ENCODE results near the gene CPA5. TPM values are rescaled to one million over a fixed set of nuclear protein-coding genes. Genes with fewer than 3 reads are reported as not detected.
"Not testable (repeated sequence)": the region's sequence is repeated elsewhere in the genome, so short reads cannot be mapped to it uniquely, and the experiment has no call there.

CPA5 gene
- total RNA-seq, 1 experiment from 2014 or later = not detected

DNA sequence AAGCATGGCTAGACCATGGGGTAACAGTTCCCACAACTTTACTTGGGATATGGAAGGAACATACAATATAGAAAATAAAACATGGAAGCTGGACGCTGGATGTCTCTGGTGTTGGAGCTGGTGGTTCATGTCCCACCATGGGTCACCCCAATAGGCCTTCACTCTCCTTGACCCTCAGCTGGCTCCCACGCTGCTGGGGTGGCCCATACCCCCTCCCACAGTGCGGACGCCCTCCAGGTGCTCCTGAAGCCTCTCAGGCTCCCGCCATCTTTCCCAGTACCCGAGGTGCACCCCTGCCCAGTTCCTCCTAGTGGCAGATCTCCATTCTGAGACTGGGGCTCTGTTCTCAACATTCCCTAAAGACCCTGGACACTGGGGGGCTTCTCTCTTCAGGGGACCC lies 29.9 kb downstream of the CPA5 start:
- no peak for DNase-seq (ENCODE audit: low read depth)

GRCh38 chr7:130376461-130376860 lies 31.8 kb downstream of the CPA5 start:
- not testable (repeated sequence) for DNase-seq (ENCODE audit: low read depth)

DNA sequence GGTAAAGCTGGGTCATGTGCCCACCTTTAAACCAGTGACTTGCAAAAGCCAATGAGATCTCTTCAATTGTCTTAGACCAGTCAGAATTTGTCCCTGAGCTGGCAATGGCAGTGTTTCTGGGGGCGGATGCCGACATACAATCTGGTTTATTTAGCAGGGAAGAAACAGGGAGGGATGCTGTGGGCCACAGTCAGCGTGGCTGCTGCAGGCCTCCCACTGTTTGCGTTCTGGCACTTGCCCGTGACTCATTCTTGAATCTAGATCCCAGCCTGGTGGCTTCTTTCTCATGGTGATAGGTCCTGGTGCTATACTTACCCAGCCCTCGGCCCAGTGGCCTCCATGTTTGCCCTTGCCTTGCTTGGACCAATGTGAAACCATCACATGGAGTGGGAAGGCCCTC lies 32.6 kb downstream of the CPA5 start:
- DNase-seq (ENCODE audit: low read depth) = peak; percentile 19

DNA sequence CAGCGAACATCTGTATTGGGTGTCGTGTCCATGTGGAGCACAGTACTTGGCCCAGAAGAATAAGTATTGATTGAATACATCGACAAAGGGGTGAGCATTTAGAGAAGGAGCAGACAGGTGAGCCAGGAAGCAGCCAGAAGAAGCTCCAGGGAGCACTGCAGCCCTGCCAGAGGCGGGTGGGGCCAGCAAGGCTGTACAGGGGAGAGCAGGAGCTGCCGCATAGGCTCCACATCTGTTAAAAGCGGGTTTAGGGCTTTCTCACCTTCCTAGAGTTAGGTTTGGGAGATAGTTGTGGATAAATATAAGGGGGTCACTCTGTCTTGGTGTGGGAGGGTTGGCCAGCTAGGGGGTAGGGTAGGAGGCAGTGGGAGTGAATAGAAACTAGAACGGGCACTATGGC lies 34.4 kb downstream of the CPA5 start:
- DNase-seq (ENCODE audit: low read depth) = no peak

DNA sequence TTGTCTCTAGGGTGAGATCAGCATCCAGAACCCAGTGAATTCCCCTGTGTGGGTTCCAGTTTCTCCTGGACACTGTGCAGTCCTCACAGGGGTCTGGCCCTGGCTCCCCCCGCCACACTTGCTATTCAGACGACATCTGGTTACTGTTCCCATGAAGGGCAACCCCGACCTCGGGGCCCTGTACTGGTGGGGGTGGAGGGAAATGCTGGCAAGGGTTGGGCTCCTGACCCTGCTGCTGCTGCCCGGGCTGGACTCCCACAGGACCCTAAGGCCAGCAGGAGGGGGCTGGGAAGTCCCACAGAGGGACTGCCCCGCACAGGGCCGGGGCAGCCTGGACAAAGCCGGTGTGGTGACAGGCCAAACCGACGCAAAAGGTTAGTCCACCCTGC lies 34.9 kb downstream of the CPA5 start:
- no peak for DNase-seq (ENCODE audit: low read depth)

DNA sequence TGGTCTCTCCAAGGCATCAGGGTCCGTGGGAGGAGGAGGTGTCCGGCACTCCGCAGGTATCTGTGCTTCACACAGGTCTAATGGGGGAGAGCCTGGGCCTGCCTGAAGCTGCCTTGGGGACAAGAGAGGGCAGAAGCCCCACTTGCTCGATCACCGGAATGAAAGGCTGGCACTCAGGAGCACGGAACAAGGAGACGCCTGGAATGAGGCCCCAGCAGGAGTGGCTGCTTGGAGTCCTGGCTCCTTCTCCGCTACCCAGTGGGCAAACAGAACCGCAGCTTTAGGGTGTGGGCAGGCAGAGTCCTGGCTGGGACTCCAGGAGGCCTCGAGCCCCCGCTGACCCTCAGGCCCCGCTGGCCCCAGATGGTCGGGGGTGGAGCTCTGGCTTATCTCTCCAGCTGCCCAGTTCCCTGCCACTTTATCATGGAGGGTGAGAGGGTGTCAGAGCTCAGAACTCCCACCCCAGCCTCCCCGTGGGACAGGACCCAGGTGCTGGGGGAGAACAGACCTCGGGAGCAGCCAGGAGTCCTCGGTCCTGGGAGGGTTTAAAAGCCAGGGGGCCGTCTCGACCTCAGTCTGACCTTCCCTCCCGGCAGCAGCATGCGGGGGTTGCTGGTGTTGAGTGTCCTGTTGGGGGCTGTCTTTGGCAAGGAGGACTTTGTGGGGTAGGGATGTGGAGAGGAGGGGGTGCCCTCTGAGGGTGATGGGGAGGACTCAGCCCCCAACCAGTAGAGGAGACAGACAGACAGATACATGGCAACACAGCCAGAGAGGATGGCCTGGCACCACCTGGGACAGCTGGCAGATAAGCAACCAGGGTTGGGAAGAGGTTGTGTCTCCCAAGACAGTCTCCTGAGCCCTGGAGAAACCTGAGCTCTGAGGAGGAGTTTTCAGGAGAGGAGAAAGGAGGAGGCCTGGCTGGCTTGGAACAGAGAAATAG lies 35.6 kb downstream of the CPA5 start, which contains the start of gene CPA1:
TSS of gene CPA1 (plus strand) at position 574 of the 940 bp plus-strand sequence. CDS start at position 601, 27 bp downstream.
- DNase-seq (ENCODE audit: low read depth) = no peak

GRCh38 chr7:130380861-130381455 lies 36.3 kb downstream of the CPA5 start:
- DNase-seq (ENCODE audit: low read depth) = no peak

DNA sequence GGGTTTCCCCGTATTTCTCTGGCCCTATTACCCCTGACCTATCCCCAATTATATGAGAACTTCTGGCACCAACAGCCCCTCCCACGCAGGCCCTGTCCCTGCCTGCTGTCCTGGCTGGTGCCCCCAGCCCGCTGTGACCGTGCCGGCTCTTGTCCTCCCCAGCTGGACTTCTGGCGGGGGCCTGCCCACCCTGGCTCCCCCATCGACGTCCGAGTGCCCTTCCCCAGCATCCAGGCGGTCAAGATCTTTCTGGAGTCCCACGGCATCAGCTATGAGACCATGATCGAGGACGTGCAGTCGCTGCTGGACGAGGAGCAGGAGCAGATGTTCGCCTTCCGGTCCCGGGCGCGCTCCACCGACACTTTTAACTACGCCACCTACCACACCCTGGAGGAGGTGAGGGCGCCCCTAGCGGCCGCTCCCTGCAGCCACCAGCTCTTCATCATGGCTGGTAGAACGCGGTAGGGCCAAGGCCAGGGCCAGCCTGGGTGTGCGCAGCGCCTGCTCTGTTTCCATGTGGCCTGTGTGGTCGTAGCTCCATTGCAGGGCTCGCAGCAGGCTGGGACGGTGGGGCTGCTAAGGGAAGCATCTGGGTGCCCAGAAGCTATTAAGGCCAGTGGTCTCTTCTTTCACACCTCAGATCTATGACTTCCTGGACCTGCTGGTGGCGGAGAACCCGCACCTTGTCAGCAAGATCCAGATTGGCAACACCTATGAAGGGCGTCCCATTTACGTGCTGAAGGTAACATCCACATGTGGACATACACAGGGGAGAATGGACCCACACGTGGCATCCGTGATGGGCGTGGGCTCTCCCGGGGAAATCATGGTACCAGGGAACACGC lies 37.1 kb downstream of the CPA5 start:
- no peak for DNase-seq (ENCODE audit: low read depth)

DNA sequence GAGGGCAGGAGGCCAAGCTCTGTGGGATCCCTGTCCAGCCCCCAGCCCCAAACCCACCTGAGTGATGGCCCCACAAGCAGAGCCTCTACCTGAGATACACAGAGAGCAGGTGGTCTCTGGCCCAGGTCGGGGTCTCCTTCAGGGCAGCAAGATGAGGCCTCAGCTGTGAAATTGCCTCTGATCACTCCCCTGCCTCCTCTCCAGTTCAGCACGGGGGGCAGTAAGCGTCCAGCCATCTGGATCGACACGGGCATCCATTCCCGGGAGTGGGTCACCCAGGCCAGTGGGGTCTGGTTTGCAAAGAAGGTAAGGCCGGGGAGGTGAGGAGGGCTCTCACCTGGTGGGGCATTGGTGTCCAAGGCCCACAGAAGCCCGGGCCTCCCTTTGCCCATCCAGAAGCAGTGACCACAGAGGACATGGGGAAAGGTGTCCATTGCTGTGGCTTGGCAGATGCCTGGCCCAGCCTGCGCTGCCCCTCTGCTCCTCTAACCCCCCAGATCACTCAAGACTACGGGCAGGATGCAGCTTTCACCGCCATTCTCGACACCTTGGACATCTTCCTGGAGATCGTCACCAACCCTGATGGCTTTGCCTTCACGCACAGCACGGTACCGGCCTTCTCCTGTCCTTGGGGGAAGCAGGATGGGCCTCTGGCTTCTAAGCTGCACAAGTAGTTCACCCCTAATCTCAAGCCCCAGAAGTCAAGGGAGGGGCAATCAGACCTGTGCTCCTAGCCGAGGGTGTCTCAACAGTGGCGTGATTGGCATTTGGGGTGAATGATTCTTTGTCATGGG lies 38.8 kb downstream of the CPA5 start:
- DNase-seq (ENCODE audit: low read depth) = no peak

DNA sequence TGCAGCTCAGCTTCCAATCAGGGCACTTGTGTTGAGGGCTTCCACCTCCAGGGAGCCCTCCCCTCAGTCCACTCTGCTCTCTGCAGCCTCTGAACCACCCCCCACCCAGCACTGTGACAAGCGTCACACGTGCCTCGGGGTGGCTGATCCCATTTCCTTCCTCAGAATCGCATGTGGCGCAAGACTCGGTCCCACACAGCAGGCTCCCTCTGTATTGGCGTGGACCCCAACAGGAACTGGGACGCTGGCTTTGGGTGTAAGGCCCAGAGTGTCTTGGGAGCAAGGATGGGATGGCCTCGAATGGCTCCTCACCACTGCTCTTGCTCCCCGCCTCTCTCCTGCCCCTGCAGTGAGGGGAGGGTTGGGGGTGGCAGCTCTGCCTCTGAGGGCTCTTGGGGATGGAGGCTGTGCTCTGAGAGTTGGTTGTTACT lies 39.8 kb downstream of the CPA5 start:
- no peak for DNase-seq (ENCODE audit: low read depth)

DNA sequence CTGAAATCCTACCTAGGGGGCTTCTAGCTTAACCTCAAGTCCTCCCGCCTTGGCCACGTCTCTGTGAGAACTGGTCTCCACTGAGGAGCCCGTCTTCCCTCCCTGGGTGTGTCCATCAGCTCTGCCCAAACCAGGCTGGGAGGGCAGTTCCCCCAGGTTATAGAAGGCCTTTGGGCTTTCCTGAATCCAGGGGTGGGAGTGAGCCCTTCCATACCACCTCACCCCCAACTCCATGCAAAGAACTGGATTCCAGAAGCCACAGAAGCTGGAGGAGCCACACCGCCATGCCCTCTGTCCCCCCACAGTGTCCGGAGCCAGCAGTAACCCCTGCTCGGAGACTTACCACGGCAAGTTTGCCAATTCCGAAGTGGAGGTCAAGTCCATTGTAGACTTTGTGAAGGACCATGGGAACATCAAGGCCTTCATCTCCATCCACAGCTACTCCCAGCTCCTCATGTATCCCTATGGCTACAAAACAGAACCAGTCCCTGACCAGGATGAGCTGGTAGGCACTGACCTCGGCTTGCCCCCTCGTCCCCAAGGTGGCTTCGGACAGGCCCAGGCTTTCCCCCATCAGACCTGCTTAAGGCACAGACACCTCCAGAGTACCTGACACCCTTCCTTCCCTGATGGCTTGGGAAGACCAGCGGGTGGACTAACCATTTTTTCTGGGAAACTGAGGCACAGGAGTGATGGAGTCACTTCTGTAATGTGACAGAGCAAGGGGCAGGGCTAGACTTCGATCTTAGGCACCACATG lies 40.4 kb downstream of the CPA5 start:
- no peak for DNase-seq (ENCODE audit: low read depth)

GRCh38 chr7:130385600-130386066 lies 41.0 kb downstream of the CPA5 start:
- DNase-seq (ENCODE audit: low read depth) = no peak

DNA sequence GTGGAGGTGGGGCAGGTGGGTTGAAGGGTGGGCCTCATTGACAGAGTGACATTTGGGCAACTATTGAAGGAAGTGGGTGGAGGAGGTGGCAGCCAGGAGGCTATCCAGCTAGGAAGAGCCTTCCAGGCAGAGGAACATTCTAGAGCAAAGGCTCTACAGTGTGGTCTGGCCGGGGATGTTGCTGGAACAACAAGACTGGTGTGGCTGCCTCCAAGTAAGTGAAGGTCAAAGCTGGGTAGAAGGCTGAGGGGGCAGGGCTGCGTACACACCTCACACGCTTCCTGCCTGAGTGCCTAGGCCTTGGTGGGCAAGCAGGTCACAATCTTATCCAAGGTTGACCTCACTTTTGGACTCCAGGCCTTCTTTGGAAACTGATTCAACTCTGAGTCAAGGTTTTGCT lies 42.3 kb downstream of the CPA5 start:
- DNase-seq (ENCODE audit: low read depth) = no peak

DNA sequence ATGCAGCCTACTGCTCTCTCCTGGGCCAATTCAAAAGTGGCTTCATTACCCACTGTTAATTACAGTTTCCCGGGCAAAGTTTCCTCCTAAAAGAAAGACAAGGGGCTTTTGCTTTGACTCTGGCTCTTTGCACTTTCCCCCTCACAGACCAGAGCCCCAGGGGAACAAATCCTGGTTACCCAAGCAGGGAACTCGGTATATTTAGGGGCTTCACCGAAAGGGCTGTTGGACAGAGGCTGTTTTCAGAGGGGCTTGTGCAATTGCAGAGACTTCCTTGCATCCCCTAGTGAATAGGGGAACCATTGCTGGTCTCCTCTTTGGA lies 42.7 kb downstream of the CPA5 start:
- no peak for DNase-seq (ENCODE audit: low read depth)

DNA sequence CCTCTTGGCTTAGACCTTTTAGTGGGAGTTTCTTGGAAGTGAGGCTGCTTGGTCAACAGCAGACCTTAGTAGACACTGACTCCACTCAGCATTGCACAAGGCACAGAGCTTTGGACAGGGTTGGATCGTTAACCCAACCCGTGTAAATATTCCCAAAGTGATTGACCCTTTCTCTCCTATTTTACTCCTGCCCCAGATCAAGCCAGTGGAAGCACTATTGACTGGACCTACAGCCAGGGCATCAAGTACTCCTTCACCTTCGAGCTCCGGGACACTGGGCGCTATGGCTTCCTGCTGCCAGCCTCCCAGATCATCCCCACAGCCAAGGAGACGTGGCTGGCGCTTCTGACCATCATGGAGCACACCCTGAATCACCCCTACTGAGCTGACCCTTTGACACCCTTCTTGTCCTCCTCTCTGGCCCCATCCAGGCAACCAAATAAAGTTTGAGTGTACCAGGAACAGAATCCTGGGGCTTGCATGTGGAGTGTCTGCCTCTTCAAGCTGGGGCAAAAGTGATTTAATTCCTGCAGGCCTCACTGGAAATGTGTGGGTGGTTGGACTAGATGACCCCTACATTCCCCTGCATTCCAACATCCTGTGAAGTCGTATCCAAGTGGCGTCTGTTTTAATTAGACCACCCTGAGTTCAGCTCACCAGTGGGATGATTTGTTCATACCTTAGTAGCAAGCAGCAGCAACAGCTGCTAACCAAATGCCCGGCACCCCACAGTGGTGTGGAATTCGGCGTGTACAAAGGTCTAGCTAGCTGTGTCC lies 43.2 kb downstream of the CPA5 start:
- DNase-seq (ENCODE audit: low read depth) = no peak

- no peak for DNase-seq (ENCODE audit: low read depth)
Observed at GRCh38 chr7:130388671-130389070, 44.1 kb downstream of the CPA5 start.

DNA sequence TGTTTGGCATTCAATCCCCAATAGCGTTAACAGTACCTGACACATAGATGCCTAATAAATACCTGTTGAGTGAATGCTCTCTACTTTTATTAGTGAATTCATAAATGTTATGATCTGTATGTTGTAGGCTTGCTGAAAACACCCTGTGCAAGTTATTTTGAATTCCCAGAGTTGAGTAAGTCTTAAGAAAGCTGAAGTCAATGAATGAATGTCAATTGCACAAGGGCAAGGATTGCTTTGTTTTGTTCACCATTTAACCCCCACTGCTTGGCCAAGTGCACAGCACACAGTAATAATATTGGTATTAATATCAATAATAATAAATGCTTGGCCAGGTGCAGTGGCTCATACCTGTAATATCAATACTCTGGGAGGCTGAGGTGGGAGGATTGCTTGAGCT lies 45.9 kb downstream of the CPA5 start:
- no peak for DNase-seq (ENCODE audit: low read depth)

DNA sequence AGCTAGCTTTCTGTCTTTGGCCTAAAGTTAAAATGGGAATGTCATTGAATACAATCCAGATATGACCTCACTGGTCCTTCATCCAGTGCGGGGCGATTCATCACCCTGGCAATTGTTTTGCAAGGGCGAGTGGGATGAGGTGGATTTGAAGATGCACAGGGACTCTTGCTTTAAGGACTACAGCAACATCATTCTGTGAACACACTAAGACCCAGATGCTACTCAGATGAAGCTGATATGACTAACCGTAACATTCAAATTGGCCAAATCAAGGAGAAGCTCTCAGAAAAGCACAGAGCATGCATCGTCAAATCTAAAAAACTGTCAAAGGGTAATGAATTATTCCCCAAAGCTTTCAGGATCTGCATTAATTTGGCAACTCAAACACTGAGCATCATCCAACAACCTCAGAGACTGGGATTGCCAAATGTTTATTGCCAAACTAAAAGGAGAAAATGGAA lies 48.5 kb downstream of the CPA5 start:
- no peak for DNase-seq (ENCODE audit: low read depth)

DNA sequence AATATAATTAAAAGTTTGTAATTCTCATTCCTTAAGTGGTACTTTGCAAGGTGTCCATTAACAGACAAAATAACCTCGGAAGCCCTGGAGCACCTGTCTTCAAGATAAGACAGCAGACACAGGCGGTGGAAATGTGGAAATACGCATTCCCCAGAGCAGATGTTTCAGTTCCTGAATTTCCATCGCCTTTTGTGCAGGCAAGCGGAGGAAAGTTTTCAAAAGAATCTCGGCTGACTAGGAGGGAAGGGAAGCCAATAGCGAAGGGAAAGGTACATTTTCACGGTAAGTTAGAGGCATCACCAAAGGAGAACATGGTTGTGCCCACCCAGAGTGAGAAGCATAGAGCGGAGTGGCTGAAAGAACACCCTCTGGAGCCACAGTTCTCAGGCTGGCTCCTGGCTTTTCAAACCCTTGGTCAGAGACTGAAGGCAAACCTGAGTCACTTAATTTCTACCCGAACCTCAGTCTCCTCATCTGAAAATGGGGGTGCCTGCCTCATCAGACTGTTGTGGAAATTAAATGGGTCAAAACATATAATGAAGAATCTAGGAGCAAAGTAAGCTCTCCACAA lies 49.3 kb downstream of the CPA5 start:
- DNase-seq (ENCODE audit: low read depth) = no peak

Data from HT1080 (cell line).